Skeletal muscle tissue (tissue), 4 donors: ENCODE data around the gene NOL4L. TPM values are rescaled to one million over a fixed set of nuclear protein-coding genes. Genes with fewer than 3 reads are reported as not detected.

ENCODE experiments used
- H3K27ac ChIP-seq: one replicate; pipeline ENCODE4 v1.7.0; 2013; ENCODE audit warnings: mild to moderate bottlenecking, low read depth, low read length, inconsistent platforms
- H3K27me3 ChIP-seq, 3 donors: one replicate each; pipeline ENCODE4 v1.7.0; 2013; ENCODE audit warnings: low read length in 3 of 3; ENCODE audit not compliant: control insufficient read depth in 3 of 3, insufficient read depth in 3 of 3
- H3K36me3 ChIP-seq, 3 donors: one replicate each; pipeline ENCODE4 v1.7.0; 2013; ENCODE audit warnings: low read length in 3 of 3; ENCODE audit not compliant: control insufficient read depth in 3 of 3, insufficient read depth in 3 of 3
- H3K4me1 ChIP-seq, 3 donors: one replicate each; pipeline ENCODE4 v1.7.0; 2013; ENCODE audit warnings: low read length in 3 of 3, mild to moderate bottlenecking in 3 of 3; ENCODE audit not compliant: control insufficient read depth in 3 of 3, insufficient read depth in 3 of 3
- H3K4me3 ChIP-seq, 3 donors: one replicate each; pipeline ENCODE4 v1.7.0; 2013; ENCODE audit warnings: low read length in 3 of 3
- H3K9ac ChIP-seq, 3 donors: one replicate each; pipeline ENCODE4 v1.7.0; 2013; ENCODE audit warnings: low read length in 3 of 3, mild to moderate bottlenecking in 3 of 3, moderate library complexity in 2 of 3, low read depth in 1 of 3
- H3K9me3 ChIP-seq, 3 donors: one replicate each; pipeline ENCODE4 v1.7.0; 2013; ENCODE audit warnings: low read length in 3 of 3; ENCODE audit not compliant: control insufficient read depth in 3 of 3
- total RNA-seq: library from RNA; depleted of rRNA; stranded (reverse); fragments of >200 nt; gene quantifications from one replicate; pipeline ENCODE4 v1.2.3, GENCODE V29; 2014
- donor health status: Osteomylitis.

NOL4L gene
- total RNA-seq, 1 donor from 2014 or later: 4.2 TPM

DNA sequence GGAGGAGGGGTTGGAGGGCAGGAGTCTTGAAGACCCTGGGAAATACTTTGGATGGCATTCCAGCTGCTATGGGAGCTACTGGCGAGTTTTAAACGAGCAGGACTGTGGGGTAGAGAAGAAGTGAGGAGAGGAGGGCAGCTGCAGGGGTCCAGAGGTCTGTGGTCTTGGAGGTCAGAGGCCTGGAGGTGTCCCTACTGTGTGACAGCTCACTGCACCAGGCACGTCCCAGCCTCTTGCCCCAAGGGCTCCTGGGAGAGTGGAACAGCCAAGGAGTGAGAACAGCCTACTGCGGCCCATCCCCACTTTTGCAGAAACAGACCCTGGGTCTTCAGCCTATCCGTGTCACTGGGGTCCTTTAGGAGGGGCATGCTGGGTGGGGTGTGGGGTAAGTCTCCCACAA, 2.9 kb upstream of the NOL4L start:
- no peaks in the 10 kb centered on the region for H3K36me3 ChIP-seq
- H3K4me1 ChIP-seq: peaks cover 2 to 3% (median 2%) of the 10 kb centered on the region in 3 donors
- no peak overlapping the region for H3K9ac ChIP-seq
- H3K9me3 ChIP-seq: no peaks in the 10 kb centered on the region
- H3K4me3 ChIP-seq: no peak overlapping the region
- no peak overlapping the region for H3K27ac ChIP-seq
- H3K27me3 ChIP-seq: peaks cover 16 to 32% (median 30%) of the 10 kb centered on the region in 3 donors

GRCh38 chr20:32586291-32586690, 1.2 kb upstream of the NOL4L start:
- H3K4me1 ChIP-seq: peaks cover 2 to 3% (median 2%) of the 10 kb centered on the region in 3 donors
- no peak overlapping the region for H3K4me3 ChIP-seq
- no peak overlapping the region for H3K9ac ChIP-seq
- H3K9me3 ChIP-seq: no peaks in the 10 kb centered on the region
- H3K27ac ChIP-seq: no peak overlapping the region
- H3K36me3 ChIP-seq: no peaks in the 10 kb centered on the region
- peaks cover 16 to 32% (median 30%) of the 10 kb centered on the region in 3 donors for H3K27me3 ChIP-seq

GRCh38 chr20:32585586-32586127, 524 bp upstream of the NOL4L start:
- H3K27me3 ChIP-seq: peaks cover 16 to 32% (median 30%) of the 10 kb centered on the region in 3 donors
- no peaks in the 10 kb centered on the region for H3K36me3 ChIP-seq
- H3K27ac ChIP-seq: no peak overlapping the region
- no peak overlapping the region for H3K4me3 ChIP-seq
- H3K9me3 ChIP-seq: no peaks in the 10 kb centered on the region
- no peak overlapping the region for H3K9ac ChIP-seq
- H3K4me1 ChIP-seq: peaks cover 2 to 3% (median 2%) of the 10 kb centered on the region in 3 donors

GRCh38 chr20:32583581-32584070, 1.5 kb downstream of the NOL4L start:
- Histone ChIP-seq H3K4me3 (no peak overlapping the region), H3K27me3 (peaks cover 16 to 30% (median 23%) of the 10 kb centered on the region in 3 donors), H3K36me3 (no peaks in the 10 kb centered on the region), H3K9ac (no peak overlapping the region), H3K4me1 (peaks cover 2 to 3% (median 2%) of the 10 kb centered on the region in 3 donors), H3K27ac (no peak overlapping the region), H3K9me3 (no peaks in the 10 kb centered on the region)

GRCh38 chr20:32582659-32583580, 2.2 kb downstream of the NOL4L start:
- no peak overlapping the region for H3K9ac ChIP-seq
- no peaks in the 10 kb centered on the region for H3K36me3 ChIP-seq
- H3K27ac ChIP-seq: no peak overlapping the region
- H3K4me1 ChIP-seq: peaks cover 2 to 3% (median 2%) of the 10 kb centered on the region in 3 donors
- H3K4me3 ChIP-seq: no peak overlapping the region
- peaks cover 15 to 28% (median 23%) of the 10 kb centered on the region in 3 donors for H3K27me3 ChIP-seq
- no peaks in the 10 kb centered on the region for H3K9me3 ChIP-seq

DNA sequence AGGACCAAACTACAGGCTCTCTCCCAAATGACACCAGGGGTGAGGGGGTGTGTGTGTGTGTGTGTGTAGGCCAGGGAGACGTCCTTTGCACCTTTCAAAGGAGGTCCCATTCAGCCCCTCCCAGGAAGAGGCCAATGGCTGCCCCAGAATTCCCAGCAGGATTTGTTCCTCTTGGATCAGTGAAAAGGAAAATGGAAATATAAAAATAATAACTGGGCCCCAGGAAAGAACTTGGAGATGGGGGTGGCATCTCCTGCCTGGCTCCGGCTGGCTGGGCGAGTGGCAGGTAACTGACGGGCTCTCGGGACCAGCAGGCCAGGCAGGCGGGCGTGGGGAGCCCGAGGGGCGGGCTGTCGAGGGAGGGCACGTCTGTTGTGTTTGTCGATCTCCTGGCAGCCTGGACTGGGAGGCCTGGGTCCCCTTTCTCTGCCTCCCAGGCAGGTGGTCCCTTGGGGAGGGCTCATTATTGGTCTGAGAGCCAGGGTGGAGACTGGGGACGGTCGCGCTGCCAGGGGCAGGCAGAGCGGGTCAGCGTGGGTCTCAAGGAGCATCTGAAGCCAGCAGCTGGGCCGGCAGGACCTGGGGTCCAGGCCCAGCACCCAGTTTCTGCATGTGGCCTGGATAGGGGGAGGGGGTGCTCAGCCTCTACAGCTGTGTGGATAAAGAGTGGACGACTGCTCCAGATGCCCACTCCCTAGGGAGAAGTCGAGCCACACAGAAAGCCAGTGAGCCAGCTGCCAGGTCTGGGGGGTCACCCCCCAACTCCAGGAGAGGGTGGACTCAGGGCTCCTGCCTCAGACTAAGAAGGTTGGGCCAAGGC, 3.1 kb downstream of the NOL4L start:
- H3K9ac ChIP-seq: no peak overlapping the region
- no peak overlapping the region for H3K4me3 ChIP-seq
- H3K36me3 ChIP-seq: no peaks in the 10 kb centered on the region
- peaks cover 12 to 19% (median 15%) of the 10 kb centered on the region in 3 donors for H3K27me3 ChIP-seq
- H3K4me1 ChIP-seq: peaks cover 2 to 3% (median 2%) of the 10 kb centered on the region in 3 donors
- H3K27ac ChIP-seq: no peak overlapping the region
- H3K9me3 ChIP-seq: no peaks in the 10 kb centered on the region

GRCh38 chr20:32580970-32581838, 3.9 kb downstream of the NOL4L start:
- peaks cover 6 to 11% (median 10%) of the 10 kb centered on the region in 3 donors for H3K27me3 ChIP-seq
- no peaks in the 10 kb centered on the region for H3K9me3 ChIP-seq
- H3K4me1 ChIP-seq: peaks cover 2 to 3% (median 2%) of the 10 kb centered on the region in 3 donors
- no peaks in the 10 kb centered on the region for H3K36me3 ChIP-seq
- no peak overlapping the region for H3K4me3 ChIP-seq
- H3K27ac ChIP-seq: no peak overlapping the region
- H3K9ac ChIP-seq: no peak overlapping the region

DNA sequence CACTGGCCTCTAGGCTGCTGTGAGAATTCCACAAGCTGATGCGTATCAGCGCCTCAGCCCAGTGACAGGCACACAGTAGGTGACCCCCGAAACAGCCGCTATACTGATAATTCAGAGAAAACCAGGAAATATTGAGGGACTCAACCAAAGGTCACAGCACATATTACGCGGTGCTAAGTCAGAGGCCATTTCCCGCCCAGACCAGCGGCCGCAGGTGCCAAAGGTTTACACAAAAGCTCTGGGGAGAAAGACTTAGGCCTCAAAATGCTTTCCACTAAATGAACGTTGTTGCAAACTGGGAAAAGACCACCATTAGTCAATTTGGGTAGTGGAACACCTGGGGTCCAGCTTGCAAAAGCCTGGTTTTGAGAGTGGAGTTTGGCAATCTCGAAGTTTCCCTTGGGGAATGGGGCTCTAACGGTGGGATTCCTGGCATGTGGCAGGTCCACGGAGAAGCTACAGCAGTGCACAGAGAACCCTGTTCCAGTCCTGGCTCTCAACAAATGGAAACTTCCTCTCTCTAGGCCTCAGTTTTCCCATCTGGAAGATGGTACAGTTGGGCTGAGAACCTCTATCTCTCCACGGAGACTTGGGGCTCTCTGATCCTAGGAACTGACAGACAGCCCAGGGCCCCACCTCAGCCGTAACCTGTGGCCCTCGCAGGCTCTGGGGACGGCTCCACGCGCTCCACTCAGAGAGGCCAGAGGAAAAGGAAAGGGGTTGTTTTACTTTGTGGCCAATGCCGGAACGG, 4.7 kb downstream of the NOL4L start:
- Histone ChIP-seq H3K9ac (no peak overlapping the region), H3K4me3 (no peak overlapping the region), H3K27me3 (peaks cover 0 to 3% (median 2%) of the 10 kb centered on the region in 3 donors), H3K9me3 (no peaks in the 10 kb centered on the region), H3K36me3 (no peaks in the 10 kb centered on the region), H3K4me1 (peaks cover 2 to 3% (median 2%) of the 10 kb centered on the region in 3 donors), H3K27ac (no peak overlapping the region)
